Erythroblast (primary cell): ENCODE data around the gene TXNL4A.

Experiments used
- GATA1 ChIP-seq: IDR thresholded peaks from 2 replicates; pipeline ENCODE4 v1.6.1; 2011; ENCODE audit warnings: low read depth, mild to moderate bottlenecking, control low read depth, low read length, moderate library complexity
- POLR2A ChIP-seq: IDR thresholded peaks from 2 replicates; pipeline ENCODE4 v1.6.1; 2011; ENCODE audit warnings: mild to moderate bottlenecking, low read length

DNA sequence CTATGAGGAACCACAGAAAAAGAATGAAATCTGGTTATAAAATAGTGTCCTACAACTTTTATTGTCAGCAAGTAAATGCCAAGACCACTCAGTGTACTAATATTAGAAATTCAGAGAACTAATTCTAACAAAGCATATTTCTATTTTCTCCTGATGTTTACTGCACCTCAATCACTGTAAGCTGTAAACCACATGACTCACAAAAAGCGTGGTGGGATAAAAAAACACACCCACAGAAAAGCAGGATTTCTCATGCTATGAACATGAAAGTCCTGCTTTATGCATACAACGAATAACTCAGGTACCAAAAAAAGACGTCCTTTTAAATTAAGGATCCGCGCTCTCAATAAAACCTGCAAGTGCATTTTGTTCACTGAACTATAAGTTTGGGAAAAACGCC lies 797 bp downstream of the TXNL4A start:
- TF ChIP-seq POLR2A (no peak), GATA1 (no peak)
